Brain microvascular endothelial cell (primary cell): ENCODE measurements around the gene ZNF280A.

Source experiments
- DNase-seq: peaks from one replicate; pipeline ENCODE4 v3.0.0-alpha.2; 2020
- H3K27ac ChIP-seq: fragments of 250-450 bp; sonication (Bioruptor Pico); 2 replicates; pipeline ENCODE4 v1.5.1; 2020; ENCODE audit warnings: mild to moderate bottlenecking, moderate library complexity
- H3K27me3 ChIP-seq: fragments of 250-450 bp; sonication (Bioruptor Pico); replicated peaks from 2 replicates; pipeline ENCODE4 v1.5.1; 2020; ENCODE audit warnings: mild to moderate bottlenecking
- H3K36me3 ChIP-seq: fragments of 250-450 bp; sonication (Bioruptor Pico); replicated peaks from 2 replicates; pipeline ENCODE4 v1.5.1; 2020; ENCODE audit warnings: mild to moderate bottlenecking
- H3K4me3 ChIP-seq: 2 replicates; pipeline ENCODE4 v1.5.1; 2011; ENCODE audit warnings: low read depth, mild to moderate bottlenecking, control low read depth, low read length, moderate library complexity
- CTCF ChIP-seq: IDR thresholded peaks from 2 replicates; pipeline ENCODE4 v1.5.1; 2011; ENCODE audit warnings: low read depth, mild to moderate bottlenecking, moderate library complexity, low read length, control low read depth, inconsistent platforms; ENCODE audit errors: missing control alignments
- in situ Hi-C: cut with HindIII; loops from 2 replicates; pipeline ENCODE4 v1.10.0; 2017; ENCODE audit warnings: low sequenced_read_pairs, low pct_ligation_motif_present

Gene ZNF280A

GRCh38 chr22:22486132-22486899 lies 33.8 kb downstream of the ZNF280A start:
- Histone ChIP-seq H3K27me3 (no peaks in the 10 kb centered on the region), H3K36me3 (peaks cover 2% of the 10 kb centered on the region), H3K27ac (no peak overlapping the region), H3K4me3 (no peak overlapping the region)
- in situ Hi-C loops, result no loop called here
- no peak for TF ChIP-seq CTCF
- no peak for DNase-seq

GRCh38 chr22:22485524-22485923 lies 34.5 kb downstream of the ZNF280A start:
- in situ Hi-C loops, result no loop called here
- H3K27ac ChIP-seq, result no peak overlapping the region
- no peak overlapping the region for H3K4me3 ChIP-seq
- H3K36me3 ChIP-seq, result peaks cover 1% of the 10 kb centered on the region
- no peak for TF ChIP-seq CTCF
- H3K27me3 ChIP-seq, result no peaks in the 10 kb centered on the region
- no peak for DNase-seq

- no peak for TF ChIP-seq CTCF
- DNase-seq, result no peak
- in situ Hi-C loops, result no loop called here
- H3K27me3 ChIP-seq, result no peaks in the 10 kb centered on the region
- H3K4me3 ChIP-seq, result no peak overlapping the region
- H3K27ac ChIP-seq, result no peak overlapping the region
- no peaks in the 10 kb centered on the region for H3K36me3 ChIP-seq
These were observed 36.0 kb downstream of the ZNF280A start for GRCh38 chr22:22484023-22484422.

- no peak for DNase-seq
- in situ Hi-C loops, result no loop called here
- TF ChIP-seq CTCF, result no peak
- H3K36me3 ChIP-seq, result no peaks in the 10 kb centered on the region
- H3K4me3 ChIP-seq, result no peak overlapping the region
- H3K27me3 ChIP-seq, result no peaks in the 10 kb centered on the region
- no peak overlapping the region for H3K27ac ChIP-seq
These were observed 39.1 kb downstream of the ZNF280A start for GRCh38 chr22:22480940-22481339.

GRCh38 chr22:22479999-22480532 lies 40.0 kb downstream of the ZNF280A start:
- DNase-seq, result no peak
- TF ChIP-seq CTCF, result no peak
- in situ Hi-C loops, result no loop called here
- H3K27ac ChIP-seq, result no peak overlapping the region
- H3K36me3 ChIP-seq, result no peaks in the 10 kb centered on the region
- H3K4me3 ChIP-seq, result no peak overlapping the region
- H3K27me3 ChIP-seq, result no peaks in the 10 kb centered on the region
